NCI-H446 (cell line): ENCODE measurements around the gene PLAC1.
A peak's percentile ranks its signal among the peaks of the same experiment; 100 is the strongest.

Experiments used
- DNase-seq, 2 experiments: peaks; one replicate each; lab custom pipeline; 2025; lab: John Stamatoyannopoulos, UW

Gene PLAC1, protein sequence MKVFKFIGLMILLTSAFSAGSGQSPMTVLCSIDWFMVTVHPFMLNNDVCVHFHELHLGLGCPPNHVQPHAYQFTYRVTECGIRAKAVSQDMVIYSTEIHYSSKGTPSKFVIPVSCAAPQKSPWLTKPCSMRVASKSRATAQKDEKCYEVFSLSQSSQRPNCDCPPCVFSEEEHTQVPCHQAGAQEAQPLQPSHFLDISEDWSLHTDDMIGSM

DNA sequence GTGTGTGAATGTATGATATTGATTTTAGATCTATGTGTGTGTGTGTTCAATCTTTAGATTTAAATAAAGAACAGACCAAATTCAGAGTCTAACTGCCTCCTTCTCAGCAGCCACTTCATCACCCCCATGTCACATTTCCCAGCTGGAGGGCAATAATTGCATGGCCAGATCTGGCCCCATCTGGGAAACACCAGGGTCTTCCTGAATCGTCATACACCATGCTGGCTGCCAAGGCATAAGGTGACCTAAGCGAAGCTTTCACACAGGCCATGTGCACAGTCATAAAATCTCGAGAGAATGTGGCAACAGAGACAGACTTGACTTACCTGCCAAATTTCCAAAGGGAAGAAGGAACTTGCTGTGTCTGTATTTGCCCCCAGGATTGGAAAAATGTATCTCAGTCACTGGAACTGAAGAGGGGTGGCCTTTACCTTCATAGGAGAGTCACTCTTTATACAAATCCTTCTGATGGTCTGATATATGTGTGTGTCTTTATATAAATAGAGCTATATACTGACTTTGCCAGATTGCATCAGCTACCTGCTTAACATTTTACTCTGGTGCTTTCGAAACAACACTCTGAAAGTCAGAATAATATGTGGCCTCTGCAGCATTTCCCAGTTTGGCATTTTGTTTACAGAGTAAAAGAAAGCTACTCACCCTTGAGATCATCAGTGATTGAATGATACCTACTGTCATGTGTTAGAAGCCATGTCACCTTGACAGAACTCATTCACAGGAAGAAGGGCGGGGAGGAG lies at the start of gene PLAC1:
TSS of gene PLAC1 (minus strand) at position 470 of the 758 bp plus-strand sequence. CDS start 91,789 bp downstream, outside the sequence.
- peak in 1 of 2 experiments; percentile 35 for DNase-seq

DNA sequence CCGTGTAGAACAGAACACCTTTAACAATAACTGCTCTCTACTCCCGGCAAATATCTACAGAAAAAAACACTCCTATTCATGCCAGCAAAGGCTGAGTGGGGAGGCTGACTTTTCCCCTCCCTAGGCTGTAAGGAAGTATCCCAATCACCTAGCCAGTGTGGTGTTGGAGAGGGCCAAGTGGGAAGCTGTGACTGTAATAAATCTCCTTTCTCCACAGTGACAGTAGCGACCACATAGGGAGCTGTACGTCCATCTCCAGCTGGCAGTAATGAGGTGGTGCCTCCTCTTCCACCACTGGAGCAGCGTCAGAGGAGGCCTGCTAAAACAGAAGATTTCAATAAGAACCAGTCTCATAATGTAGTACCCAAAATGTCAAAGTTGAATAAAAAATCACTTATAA lies 47.9 kb upstream of the PLAC1 start:
- DNase-seq = no peak

DNA sequence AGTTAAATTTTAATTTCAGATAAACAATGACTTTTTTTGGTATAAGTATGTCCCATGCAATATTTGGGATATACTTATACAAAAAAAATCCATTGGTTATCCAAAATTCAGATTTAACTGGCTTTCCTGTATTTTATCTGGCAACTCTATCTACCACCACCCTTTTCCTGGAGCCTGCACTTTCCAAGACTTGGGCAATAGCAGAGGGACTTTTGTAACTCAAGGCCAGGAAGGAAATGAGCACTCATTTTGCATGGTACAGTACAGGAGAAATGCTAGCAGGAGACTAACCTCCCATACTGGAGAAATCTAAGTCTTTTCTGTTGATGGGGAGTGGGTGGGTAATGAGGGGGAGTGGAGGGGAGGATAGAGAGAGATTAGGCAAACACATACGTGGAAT lies 37.7 kb upstream of the PLAC1 start:
- DNase-seq = no peak

DNA sequence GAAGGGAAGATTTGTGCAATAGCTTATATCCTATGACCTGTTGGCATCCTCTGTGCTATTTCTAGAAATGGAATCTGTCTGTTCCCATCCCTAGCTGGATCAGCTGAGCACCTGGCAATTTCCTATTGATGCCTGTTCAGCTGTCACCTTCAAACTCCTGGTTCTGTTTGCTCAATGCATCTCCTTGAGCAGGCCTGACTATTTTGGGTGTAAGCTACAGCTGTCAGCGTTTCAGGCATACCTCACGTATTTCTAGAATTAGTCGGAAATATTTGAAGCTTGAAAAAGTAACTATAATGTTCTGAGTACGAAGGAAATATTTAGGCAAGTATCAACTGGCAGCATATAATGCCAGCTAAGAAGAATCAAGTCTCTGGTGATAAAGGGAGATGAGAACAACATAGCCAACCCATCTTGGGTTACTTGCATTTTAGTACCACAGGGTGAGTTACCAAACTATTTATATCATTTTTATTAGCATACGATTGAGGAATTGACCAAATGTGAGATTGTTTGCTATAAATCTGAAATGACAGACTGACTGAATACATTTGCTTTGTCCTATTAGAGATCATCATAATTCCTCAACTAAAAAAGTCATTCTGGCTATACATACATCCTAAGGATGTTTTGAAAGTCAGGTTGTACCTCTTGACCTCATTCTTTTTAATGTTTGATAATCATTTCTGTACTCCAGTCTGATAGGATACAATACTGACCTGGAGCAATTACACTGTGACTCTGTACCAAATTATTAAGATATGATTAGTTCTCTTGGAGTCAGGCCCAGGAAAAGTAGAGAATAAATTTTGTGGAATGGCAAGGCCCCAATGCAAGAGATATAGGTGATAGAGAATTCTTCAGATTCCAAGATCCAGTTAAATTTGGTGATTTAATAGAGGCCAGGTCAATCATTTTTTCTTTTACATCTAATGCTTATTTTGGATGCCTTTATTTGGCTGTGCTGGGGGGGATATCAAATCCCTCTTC lies 36.4 kb upstream of the PLAC1 start:
- DNase-seq = no peak

DNA sequence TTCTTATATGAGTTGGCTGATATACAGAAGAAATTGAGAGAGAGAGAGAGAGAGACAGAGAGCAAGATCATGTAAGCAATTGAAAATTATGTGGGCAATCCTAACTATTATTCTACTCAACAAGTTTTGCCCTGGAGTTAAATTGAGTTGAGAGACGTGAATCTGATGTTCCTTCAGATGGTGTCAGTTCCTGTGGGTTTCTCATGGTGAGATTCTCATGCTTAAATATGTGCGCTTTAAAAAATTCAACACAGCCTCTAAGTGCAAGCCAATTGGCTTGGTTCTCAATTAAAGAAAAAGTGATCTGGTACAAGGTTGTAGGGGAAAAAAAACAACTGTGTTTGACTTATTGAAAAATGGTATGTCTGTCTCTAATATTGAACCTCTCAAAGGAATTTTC lies 35.4 kb upstream of the PLAC1 start:
- DNase-seq = no peak

DNA sequence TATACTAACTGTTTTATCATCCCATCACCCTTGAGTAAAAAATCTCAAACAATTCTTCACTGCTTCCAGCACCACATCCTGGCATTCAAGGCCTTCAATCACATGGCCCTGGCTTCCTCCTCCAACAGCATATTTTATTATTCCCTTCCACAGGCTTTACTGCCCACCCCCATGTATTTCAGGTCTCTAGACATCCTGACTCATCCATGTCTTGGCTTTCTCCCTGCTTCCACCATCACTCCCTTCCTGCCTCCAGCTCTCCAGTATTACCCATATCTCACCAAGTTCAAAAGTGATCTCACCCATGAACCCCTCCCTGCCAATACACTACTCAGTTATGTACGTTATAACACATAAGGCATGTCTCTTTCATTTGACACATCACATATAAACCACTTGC lies 34.7 kb upstream of the PLAC1 start:
- no peak for DNase-seq

DNA sequence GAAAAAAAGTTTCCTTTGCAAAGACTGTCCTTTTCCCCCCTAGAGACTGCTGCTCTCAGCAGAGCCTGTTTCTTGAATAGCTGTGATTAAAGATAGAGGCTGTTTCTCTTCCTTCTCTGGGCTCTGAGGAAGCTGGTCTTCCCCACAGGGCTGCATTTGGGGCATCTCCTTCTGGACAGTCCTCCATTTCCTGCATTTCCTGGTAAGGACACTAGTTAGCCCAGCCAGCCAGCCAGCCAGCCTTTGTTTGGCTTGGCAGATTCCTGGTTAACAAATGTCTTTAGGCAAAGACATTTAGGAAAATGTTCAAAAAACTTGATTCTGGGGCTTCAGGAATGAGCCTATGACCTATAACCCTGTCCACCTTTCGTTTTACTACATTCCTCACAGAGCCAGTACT lies 34.0 kb upstream of the PLAC1 start:
- DNase-seq = no peak

DNA sequence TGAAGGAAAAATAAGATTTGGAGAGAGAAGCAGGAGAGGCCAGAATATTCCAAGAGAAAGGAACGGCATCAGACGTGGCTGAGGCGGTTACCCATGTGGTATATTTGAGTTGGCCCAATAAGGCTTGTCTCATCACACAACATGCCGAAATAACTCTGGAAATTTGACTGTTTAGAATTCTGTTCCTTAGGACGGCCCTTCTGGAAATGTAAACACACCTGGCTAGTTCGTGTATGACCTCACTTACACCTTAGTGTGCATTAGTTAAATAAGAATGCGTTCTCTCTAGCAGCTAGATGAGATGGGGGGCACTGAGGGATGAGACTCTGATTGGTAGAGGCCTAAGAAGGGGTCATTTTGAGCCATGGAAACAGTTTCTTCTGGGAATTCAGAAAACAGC lies 33.2 kb upstream of the PLAC1 start:
- no peak for DNase-seq

DNA sequence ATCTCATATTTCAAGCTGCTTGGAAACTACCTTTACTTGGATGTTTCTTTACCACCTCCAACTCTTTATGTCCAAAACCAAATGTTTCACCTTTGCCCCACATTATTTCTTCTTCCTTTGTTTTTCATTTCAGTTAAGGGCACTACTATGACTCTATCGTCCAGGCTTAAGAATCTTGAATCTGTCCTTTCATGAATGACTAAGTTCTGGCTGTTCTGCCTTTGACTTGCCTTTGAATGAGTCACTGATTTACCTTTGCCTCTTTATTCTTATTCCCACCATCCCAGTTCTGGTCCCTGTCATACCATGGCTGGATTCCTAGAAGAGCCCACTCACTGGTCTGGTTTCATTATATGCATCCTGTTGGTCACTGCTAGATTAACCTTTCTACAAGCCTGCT lies 30.6 kb upstream of the PLAC1 start:
- DNase-seq = no peak

DNA sequence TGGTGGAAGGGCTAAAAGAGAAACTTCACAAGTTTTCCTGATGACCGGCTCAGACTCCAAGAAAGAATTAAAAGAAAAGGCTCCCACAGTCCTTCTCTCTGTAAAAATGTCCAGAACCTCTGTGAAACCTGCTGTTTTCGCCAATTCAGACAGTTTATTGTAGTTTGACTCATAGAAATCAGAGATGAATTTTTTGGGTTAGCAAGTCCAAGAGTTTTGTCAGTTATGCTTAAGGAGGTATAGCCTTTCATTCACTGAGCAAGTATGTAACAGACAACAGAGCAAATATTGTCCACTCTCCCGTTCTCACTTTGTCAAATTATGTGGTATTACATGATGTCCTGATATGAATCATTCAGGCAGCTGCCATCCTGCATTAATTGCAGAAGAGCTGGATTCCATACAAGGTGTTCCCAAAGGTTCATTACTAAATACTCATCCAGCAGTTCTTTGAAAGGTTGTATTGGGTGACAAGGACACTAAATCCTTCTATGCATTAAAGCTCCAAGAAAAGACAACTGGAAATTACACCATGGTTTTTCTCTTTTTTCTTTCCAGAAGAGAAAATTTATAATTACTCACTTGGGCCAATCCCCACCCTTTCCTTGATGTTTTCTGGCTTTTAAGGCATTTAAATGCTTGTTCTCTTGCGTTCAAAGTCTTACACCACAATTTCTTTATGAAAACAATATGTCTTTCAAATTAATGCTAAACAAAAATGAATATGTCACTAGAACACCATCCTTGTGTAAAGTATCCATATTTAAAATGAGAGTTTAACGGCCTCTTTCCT lies 30.0 kb upstream of the PLAC1 start:
- no peak for DNase-seq

DNA sequence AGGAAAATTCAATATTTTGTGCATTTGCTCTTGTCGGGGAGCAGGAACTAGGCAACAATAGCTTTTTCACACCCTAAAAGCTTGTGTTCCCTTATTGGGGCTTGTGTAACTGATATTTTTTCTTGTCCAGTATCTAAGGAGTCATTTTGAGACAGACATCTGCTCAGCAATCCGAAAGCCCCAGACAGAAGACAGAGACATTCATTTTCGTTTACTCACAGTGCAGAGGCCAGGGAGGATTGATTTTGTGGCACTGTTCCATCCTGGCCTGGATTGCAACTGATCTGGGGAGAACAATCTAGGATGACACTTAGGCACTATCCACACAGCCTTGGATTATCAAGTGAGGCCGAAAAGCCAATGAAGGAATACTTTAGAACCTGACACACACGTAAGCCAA lies 27.4 kb upstream of the PLAC1 start:
- DNase-seq = peak in 1 of 2 experiments; percentile 0

DNA sequence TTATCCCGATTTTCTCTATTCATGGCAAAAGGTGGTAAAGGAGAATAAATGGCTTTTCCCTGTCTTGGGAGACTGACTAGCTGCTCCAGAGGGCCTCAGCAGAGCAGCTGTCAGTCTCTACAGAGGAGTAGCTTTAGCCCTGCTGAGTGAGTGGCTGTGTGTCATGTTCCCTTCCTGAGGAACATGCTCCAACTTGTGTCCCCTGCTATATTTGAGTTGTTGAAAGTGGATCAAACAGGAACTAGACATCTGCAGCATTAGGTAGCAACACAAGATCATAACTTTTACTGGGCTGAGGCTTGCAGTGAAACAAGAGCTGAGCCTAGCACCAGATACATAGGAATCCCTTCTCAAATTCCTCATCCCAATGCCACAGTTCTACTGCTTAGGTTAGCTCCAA lies 26.7 kb upstream of the PLAC1 start:
- peak in 1 of 2 experiments; percentile 7 for DNase-seq

DNA sequence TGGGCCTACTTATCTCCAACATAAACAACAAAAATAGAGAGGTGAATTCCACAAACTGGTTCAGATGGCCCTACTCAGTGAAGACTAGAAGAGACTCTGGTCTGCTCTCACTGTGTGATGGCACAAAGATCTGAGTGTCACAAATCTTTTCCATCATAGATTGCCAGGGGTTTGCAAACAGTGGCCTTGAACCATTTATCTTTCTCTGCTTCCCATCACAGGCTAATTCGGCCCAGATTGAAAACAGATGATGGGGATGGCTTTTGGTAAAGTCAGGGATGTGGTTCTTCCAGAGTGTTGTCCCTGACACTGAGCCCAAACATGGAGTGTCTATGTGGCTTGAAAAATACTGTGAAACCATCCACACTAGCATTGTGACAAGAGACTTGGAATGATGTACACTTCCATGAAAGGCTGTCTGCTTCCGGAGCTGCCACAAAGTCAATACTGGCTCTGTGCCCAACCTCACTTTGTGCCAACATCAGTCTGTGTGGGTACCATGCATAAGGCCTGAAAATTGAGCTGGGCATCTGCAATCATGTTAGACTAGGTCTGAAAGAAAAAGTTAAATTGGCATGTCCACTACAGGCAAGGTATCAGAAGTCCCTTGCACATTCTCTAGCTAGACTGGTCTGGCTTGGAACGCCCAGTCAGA lies 25.2 kb upstream of the PLAC1 start:
- DNase-seq = peak; percentile 15 to 39

DNA sequence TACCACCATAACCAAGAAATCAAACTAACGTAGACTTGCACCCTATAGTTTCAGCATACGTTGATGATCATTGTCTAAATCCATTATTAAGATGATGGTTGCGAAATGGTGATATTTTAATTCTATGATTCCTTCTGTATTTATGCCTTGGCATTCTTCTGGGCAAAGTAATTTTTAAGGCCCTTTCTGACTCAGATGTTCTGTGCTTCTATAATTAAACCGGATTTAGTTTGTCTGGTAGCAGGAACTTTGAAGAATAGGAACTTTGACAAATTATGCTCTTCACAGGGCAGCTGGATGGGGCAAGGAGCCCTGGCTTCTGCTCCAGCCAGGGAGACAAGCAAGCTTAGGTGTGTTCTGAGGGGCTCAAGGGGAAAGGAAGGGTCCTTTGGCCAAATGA lies 23.8 kb upstream of the PLAC1 start:
- no peak for DNase-seq

DNA sequence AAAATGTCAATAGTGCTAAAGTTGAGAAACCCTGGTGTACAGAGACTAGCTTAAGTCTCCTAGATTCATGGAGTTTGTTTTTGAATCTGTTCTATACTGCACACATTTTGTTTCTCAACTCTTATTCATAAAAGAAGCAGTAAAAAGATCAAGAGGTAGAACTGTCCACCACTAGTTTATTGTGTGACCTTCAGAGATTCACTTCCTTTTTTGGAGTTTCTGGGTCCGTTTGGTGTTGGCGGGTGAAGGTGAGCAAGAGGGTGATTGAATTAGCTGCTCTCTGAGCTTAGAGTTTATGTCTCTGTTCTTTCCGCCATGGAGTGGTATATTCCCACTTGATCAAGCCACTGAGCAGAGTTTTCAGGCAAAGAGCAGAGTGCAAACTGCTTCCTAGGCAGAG lies 21.4 kb upstream of the PLAC1 start:
- DNase-seq = no peak

DNA sequence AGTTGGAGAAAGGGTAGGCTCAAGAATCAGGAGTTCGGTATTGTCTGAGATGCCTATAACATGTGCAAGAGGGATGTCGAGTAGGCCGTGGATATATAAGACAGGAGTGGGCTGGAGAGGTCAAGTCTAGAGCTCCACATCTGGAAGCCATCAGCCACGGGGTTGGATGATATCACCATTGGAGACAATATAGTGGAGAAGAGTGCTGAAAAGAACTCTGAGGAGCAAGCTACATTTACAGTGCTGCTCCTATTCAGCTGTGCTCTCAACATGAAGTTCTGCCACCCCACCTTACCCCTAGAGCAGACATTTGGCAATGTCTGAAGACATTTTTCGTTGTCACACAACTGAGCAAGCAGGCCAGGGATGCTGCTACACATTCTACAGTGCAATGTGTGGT lies 20.9 kb upstream of the PLAC1 start:
- DNase-seq = no peak

DNA sequence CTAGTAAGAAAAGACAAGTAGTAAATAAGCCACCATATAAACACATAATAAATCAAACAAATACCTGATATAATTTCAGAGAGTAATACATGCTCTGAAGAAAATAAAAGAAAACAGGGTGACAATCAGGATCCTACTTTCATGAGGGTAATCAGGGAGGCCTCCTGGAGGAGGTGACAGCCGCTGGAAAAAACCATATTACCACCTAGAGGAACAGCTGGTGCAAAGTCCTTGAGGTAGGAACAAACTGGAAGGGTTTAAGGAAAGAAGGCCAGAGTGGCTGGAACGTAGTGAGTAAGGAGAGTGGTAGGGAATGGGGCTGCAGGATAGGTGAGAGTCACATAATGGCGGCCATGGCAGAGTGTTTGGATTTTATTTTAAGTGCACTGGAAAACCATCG lies 19.1 kb upstream of the PLAC1 start:
- DNase-seq = no peak

DNA sequence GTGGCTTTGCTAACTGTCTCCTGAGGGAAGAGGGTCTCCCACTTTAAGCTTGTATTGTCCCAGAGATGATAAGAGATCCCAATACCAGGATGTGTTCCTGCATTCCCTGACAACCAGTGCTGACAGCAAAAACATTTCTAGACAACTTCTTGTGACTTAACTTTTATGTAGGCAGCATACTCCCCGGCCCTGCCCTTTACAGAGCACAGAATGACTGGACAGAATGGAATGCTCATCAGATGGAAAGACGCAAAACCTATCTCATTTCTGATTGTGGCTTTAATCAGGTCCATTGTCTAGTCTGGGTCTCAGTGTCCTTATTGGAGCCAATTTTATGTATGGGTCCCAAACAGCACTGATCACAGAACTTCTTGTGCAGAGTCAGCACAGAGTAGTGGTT lies 18.2 kb upstream of the PLAC1 start:
- no peak for DNase-seq

DNA sequence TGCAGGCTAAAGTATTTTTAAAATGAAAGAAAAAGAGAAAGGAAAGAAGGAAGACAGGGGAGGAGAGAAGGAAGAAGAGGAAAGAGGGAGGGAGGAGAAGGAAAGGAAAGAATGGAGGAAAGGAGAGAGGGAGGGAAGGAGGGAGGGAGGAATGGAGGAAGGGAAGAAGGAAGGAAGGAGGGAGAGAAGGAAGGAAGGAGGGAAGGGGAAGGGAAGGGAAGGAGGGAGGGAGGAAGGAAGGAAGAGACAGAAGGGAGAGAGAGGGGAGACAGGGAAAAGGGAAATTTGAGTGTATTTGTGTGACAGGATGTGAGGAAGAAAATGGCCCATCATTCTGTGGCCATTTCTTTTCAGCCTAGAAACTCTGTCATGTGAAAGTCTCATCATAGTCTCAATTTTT lies 14.9 kb upstream of the PLAC1 start:
- DNase-seq = no peak

DNA sequence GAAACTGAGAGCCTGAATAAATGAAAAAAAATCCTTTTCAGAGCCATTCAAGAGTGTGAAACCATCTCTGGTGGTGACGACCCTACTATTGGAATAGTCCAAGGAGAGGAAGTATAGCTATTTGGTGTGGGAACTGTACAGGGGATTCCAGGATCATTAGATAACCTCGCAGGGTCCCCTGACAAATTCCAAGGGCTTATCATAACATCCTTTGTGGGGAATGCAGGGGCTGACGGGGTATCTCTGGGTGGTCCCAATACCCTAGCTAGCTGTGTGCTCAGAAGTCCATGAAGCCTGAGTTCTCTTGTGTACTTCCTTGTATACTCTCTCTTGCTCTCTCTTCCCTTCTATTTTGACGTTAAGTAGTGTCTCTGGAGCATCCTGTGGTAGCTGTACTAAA lies 13.8 kb upstream of the PLAC1 start:
- DNase-seq = no peak

DNA sequence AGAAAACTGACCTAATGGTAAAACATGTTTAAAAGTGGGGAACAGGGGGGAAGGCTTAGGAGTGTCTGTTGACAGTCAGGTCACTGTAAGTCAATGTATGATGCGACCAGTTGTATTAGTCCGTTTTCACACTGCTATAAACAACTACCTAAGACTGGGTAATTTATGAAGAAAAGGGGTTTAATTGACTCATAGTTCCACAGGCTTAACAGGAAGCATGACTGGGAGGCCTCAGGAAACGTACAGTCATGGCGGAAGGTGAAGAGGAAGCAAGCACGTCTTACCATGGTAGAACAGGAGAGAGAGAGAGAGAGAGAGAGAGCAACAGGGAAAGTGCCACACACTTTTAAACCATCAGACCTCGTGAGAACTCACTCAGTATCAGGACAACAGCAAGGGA lies 13.0 kb upstream of the PLAC1 start:
- no peak for DNase-seq
